HG02642 (cell line): ENCODE data around the gene CNPY4.

Source experiments
- ATAC-seq: cut with Tn5 transposase; IDR thresholded peaks from one replicate; pipeline ENCODE4 v1.9.1; 2021; ENCODE audit warnings: mild to moderate bottlenecking; ENCODE audit not compliant: unreplicated experiment, poor library complexity

The CNPY4 gene

DNA sequence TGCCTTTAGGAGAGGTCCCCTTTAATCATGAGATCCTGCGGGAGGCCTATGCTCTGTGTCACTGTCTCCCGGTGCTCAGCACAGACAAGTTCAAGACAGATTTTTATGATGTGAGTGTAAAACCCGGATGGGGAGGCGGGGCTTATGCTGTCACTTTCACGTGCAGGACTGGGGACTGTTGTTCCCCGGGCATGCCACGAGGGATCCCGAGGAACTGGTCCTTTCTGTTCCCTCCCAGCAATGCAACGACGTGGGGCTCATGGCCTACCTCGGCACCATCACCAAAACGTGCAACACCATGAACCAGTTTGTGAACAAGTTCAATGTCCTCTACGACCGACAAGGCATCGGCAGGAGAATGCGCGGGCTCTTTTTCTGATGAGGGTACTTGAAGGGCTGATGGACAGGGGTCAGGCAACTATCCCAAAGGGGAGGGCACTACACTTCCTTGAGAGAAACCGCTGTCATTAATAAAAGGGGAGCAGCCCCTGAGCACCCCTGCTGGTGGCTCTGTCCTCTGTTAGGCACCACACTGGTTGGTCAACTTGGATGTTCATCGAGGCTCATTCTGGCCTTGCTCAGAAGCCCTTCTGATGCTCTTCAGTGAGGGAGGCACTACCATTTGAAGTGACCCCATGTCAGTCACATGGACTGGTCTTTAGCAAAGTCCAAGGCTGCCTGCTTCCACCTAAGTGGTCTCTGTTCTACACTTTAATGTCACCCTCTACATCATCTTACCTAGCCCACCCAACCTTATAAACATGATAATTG lies 27.8 kb upstream of the CNPY4 start:
- no peak for ATAC-seq

DNA sequence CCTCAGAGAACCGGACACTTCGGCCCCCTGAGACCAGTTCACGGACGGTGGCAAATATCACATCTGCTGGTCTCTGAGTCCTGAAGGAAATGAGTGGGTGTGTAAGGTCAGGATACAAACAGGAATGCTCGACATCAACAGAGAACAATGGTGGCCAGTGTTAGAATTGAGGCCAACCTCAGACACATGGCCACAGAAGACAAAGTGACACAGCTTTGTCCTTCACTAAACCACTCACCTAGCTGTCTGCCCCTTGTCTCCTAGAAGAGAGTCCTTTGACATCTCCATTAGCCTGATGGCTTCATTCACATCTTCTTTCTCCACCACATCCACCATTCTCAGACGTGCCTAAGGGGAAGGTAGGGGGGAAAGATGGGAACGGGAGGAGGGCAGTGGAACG lies 26.4 kb upstream of the CNPY4 start:
- ATAC-seq = no peak

DNA sequence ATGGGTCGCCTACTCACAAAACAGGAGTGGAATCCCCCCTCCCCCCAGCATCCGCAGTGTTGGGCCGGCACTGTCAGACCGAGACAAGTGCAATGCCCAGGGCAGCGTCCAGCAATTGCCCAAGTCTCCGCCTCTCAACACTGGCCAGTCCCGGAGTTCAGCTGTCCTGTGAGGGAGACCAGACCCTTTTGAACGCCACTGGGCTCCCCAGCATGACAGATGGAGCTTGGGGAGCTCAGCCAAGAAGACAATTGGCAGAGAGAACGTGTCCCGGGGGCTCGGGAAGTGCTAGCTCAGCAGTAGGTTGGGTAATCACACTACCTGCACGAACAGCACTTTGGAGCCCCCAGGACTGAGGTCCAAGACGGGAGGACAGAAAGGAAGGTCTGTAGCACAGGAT lies 25.9 kb upstream of the CNPY4 start:
- ATAC-seq = no peak

DNA sequence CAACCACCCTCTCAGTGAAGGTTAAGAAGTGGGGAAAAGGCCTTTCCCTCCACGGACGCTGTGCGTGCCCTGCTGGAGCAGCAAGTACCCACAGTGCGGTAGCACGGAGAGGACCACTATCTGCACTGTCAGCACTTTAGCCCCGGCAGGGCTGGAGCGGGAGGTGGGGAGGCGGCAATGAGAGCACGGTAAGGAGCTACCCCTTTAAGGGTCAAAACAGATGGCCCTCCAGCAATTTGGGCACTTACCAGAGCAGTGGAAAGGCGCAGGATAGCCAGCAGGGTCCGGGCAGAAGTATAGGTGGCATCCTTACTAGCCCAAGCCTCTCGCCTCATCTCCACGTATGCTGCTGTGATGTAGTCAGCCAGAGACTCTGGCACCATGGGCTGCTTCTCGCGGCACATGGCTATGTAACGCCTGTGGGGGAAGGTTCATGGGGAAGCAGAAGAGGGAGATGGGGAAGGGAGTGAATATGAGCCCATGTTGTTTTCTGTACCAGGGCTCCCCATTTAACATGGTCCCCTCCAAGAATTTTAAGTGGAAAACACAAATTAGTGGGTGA lies 25.4 kb upstream of the CNPY4 start:
- ATAC-seq = no peak

DNA sequence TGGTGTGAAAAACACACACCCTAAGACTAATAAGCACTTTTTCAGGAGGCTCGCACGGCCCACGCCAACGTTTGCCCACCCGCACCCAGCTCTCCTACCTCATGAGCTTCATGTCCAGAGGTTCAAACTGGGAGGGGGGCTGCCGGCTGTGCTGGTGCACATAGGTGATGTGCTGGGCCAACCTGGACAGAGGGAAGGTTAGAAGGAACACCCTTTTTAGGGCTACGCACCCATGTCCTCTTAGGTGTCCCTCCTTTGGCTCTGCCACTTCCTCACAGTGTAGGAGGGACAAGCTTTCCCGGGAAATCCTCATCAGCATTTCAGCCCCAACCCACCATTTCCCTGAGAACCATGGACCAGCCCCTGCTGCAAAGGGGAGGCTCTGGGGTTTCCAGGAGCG lies 24.1 kb upstream of the CNPY4 start:
- ATAC-seq = no peak

DNA sequence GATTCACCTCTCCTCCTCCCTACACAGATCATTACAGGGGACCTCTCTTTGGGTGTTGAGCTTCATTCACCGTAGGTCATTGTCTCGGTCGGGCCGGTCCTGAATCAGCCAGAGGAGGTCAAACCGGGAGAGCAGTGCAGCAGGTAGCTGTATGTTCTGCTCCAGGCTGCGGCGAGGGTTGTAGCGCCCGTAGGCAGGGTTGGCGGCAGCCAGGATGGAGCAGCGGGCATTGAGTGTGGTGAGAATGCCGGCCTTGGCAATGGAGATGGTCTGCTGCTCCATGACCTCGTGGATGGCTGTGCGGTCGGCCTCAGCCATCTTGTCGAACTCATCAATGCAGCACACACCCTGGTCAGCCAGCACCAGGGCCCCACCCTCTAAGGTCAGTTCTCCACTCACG lies 23.7 kb upstream of the CNPY4 start:
- no peak for ATAC-seq

DNA sequence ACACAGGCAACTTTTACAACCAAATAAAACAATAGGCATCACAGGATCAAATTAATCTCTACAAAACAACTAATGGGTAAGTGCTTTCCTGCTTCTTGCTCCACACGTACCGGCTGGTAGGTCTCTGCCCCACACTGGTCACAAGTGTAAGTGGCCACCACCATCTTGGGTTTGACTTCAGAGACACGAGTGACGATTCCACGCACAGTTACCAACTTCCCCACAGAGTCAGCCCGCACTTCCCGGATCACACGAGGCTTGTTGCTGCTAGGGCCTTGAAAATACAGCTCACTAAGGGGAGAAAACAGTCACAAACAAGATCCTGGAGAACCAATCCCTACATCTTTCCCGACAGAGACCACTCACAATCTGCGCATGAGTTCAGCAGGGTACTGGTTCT lies 20.5 kb upstream of the CNPY4 start:
- ATAC-seq = no peak

DNA sequence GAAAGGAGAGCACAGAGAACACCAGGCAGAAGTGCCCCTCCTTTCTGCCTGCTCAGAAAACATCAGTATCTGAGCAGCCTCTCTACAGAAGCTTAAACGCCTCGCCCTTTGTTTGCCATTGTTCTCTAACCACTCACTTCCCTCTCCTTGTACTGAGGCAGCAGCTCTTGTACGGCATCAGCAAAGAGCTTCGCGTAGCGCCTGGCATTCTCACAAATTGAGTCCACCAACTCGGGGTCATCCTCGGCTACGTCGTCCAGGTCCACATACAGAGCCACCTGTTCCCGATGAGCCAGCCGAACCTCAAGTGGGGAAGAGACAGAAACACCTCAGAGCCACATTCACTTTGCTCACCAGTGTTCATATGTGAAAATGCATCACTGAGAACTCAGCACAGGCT lies 20.0 kb upstream of the CNPY4 start:
- no peak for ATAC-seq

DNA sequence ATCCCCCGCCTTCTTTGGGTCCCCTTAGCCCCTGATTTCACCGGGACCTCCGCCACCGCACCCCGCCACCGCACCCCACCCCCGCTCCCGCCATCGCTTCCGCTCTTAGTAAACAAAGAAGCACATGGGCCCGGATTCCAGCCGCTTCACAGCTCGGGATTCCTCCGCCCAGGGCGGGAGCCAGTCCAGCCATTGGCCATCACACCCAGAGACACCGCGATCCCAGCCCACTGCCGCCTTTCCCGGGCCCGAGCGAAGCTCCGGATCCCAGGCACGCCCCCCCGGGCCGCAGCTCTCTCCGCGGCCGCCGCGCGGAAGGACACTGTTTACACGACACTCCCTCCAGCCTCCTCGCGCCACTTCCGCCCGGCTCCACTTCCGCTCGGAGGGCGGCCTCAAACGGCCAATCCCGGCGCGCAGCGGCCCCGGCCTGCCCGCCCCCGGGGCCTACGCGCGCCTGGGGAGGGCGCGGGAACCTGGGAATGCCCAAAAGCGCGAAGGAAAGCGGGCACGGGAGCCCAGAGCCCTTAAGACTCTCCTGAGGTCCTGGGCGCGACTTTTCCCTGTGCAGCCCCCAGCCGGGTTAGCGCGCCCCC lies 18.9 kb upstream of the CNPY4 start:
- peak; percentile 73 for ATAC-seq

DNA sequence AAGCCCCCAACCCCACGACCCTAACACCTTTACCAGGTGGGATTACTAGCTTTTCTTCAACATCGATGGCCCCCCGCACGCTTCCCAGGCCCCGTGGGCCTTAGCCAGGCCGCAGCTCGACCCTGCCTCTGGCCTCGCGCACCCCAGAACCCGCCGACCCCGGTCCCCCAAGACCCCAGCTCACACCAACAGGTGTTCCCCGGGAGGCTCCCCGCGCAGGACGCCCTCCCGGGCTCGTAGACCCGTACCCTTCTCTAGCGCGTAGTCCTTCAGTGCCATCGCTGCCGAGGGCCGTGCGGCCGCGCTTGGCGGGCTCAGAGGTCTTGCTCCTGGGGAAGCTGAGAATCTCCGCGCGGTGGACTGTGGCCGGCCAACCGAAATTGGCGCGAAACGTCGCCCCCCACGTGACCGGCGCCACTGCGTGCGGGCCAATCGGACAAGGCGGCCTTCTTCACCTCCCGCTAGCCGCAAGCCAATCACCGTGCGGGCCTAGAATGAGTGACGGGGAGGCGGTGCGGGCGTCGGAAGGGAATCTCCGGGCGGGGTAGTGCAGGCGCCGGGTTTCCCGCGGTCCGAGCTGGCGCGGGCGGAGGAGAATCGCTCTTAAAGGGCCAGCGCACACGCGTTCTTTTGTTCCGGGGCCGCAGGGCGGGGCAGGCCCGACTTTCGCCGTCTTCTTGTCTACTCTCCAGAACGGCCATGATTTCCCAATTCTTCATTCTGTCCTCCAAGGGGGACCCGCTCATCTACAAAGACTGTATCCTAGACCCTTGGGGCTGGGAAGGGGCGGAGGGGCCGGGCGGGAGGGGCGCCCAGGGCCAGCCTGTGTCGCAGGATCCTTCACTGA lies 18.2 kb upstream of the CNPY4 start, which contains the start of the genes AP4M1 and MCM7:
TSS of gene AP4M1 (plus strand) at position 628 of the 847 bp plus-strand sequence. CDS start at position 700, 72 bp downstream.
TSS of gene MCM7 (minus strand) at position 382 of the 847 bp plus-strand sequence. CDS start at position 279, 103 bp downstream.
- ATAC-seq = peak; percentile 85

DNA sequence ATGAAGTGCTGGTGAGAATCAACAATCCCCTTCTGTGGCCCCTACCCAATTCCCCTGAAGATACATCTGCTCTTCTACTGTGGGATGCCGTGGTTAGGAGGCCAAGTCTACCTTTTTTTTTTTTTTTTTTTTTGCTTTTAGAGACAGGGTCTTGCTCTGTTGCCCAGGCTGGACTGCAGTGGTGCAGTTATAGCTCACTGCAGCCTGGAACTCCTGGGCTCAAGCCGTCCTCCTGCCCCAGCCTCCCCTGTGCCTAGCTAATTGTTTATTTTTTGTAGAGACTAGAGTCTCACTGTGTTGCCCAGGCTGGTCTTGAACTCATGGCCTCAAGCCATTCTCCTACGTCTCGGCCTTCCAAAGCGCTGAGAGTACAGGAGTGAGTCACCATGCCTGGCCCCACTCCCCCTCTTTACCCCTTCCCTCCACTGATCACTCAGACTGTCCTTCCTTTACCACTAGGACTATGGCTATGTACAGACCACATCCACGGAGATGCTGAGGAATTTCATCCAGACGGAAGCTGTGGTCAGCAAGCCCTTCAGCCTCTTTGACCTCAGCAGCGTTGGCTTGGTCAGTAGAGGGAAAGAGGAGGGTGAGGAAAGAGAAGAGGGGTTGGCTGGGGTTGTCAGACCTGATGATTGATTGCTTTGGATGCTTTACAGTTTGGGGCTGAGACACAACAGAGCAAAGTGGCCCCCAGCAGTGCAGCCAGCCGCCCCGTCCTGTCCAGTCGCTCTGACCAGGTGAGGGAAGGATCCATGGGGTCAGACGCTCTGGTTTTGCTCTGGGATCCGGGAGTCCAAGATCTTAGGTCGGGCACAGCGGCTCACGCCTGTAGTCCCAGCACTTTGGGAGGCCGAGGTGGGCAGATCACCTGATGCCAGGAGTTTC lies 16.2 kb upstream of the CNPY4 start:
- no peak for ATAC-seq

DNA sequence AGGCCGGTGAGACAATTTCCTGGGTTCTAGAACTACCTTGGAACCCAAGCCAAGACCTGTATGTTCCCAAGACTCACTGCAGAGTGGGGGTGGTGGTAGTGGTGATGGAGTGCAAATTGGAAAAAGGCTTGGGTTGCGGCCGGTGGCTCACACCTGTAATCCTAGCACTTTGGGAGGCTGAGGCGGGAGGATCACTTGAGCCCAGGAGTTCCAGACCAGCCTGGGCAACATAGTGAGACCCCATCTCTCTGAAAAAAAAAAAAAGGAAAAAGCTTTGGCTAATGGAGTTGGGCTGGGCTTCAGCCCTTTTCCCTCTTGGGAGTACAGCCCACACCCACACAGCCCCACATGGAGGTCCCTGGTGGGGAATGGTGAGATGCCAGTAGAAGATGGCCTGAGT lies 13.9 kb upstream of the CNPY4 start:
- ATAC-seq = no peak

DNA sequence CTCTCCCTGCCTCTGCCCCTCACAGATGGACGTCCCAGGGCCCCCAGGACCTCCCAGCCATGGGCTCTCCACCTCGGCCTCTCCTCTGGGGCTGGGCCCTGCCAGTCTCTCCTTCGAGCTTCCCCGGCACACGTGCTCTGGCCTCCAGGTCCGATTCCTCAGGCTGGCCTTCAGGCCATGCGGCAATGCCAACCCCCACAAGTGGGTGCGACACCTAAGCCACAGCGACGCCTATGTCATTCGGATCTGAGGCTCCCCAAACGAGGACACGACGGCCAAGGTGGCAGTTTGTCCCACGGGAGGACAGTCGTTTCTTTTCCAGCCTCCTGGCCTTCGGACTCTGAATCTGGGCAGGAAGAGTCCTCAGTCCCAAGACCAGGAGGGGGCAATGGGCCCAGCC lies 12.8 kb upstream of the CNPY4 start:
- ATAC-seq = no peak

DNA sequence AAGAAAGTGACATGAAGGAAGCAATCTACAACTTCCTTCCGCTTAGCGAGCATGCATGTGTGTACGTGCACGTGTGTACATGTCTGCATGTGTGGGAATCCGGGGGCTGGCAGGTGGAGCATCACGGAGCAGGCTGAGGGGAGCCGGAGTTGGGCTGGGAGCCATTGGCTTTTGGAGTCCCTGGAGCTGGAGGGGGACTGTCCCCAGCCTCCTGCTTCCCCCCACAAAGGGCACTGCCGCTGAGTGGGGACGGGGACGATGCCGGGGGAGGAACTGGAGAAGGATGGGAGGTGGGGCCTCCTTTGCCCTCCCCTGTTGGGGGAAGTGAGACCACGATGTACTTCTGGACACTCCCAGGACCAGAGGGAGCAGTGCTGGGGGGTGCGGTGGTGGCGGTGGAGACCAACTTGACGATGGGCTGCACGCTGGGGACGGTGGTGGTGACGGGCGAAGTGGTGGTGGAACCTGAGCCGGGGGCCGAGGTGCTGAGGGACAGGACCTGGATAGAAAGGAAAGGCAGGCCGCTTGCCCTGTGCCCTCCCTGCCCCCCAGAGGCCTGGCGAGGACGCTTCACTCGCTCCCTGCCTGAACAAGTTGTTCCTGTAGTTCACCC lies 12.2 kb upstream of the CNPY4 start:
- no peak for ATAC-seq

DNA sequence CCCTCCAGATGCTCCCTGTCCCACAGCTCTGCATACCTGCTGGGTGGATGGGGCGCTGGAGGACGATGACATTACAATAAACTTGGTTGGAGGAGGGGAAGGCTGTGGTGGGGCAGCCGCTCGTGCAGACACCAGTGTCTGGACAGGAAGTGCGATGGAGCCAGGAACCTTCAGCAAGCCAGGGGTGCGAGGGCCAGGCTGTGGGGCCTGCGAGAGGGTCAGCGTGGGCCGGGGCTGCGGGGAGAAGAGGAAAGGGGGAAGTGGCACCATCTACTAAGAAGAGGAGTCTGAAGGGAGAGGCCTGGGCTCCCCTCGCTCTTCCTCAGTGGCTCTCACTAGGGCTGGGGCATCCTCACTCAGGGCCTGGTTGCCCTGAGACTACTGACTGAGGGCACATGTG lies 11.5 kb upstream of the CNPY4 start:
- no peak for ATAC-seq

DNA sequence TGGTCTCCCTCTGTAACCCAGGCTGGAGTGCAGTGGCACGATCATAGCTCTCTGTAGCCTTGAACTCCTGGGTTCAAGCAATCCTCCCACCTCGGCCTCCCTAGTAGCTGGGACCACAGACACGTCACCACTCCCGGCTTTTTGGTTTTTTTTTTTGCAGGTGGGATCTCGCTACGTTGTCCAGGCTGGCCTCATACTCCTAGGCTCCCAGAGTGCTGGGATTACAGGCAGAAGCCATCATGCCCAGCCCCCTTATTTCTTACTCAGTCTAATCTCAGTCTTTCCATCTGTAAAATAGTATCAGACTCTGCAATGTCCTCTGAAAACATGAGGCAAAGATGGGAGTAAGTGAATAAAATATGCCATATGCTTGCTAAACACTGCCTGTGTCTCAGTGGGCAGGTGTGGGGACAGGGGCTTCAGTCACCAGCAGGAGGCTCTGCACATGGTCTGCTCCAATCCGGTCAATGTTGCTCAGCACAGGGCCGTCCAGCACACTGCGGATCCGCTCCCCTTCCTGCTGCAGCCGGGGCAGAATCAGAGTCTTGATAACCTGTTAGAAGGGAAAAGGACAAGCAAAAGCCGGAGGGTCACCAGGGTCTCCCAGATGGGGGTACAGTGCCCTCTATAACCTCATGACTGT lies 9.8 kb upstream of the CNPY4 start:
- no peak for ATAC-seq

DNA sequence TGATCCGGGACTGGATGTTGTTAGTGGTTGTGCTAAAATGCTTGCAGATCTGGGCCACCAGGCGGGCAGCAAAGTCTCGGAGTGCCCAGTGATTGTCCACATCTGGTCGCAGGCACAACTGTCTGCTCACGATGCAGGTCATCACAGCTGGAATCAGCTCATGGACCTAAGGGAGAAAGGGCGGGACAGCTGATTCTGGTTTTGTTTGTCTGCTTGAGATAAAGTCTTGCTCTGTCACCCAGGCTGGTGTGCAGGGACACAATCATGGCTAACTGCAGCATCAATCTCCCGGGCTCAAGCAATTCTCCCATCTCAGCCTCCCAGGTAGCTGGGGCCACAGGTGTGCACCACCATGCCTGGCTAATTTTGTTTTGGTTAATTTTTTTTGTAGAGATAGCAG lies 8.3 kb upstream of the CNPY4 start:
- no peak for ATAC-seq

DNA sequence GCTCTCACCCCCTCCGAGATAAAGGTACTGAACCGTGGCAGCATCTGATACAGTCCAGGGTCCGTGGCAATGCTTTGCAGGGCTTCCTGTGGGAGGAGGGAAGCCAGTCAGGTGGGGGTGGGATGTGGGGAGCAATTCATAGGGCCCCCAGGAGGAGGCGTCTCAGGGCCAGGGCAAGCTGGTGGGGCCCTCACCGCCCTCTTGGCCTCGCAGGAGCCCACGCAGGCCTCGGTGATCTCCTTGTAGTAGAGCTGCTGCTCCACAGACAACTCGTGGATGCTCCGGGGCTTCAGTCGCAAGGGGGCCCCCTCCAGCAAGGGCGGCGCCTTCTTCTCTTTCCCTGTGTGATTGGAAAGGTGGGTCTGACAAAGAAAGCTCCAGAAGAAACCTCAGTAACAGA lies 7.5 kb upstream of the CNPY4 start:
- no peak for ATAC-seq

DNA sequence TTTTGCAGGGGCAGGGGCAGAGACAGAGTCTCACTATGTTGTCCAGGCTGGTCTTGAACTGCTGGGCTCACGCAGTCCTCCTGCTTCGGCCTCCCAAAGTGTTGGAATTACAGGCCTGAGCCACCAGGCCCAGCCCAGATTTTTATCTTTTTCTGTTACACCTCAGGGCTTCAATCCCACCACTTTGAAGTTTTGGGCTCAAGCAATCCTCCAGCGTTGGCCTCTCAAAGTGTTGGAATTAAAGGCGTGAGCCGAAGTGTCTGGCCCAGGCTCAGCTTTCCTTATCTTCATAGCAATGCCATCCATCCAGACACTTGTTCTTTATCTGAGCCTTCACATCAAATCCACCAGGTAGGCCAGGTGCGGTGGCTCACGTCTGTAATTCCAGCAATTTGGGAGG lies 4.4 kb upstream of the CNPY4 start:
- ATAC-seq = no peak
